GM18907 (cell line): Measurements from ENCODE around the gene NME7.
"Not testable (repeated sequence)": the region's sequence is repeated elsewhere in the genome, so short reads cannot be mapped to it uniquely, and the experiment has no call there.

ENCODE experiments used
- ATAC-seq: cut with Tn5 transposase; IDR thresholded peaks from one replicate; pipeline ENCODE4 v1.9.1; 2021; ENCODE audit warnings: mild to moderate bottlenecking, moderate library complexity; ENCODE audit not compliant: unreplicated experiment

The NME7 gene

DNA sequence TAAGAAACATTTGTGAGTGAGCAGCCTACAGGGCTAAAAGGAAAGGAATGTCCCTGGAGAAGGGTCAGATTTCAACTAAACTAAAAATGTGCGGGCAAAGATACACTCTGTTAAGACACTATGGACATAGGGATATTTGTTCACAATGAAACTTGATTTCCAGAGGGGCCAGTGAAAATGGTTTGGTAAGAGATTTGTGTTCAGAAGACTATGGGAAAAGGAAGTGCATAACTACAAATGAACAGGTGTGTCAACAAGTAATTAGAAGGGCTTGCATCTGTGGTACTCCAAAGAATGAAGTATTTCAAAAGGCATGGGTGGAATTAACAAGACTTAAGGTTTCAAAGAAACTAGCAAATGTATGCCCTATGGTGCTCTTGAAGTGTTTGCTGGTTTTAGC lies 60.4 kb downstream of the NME7 start:
- ATAC-seq = no peak

DNA sequence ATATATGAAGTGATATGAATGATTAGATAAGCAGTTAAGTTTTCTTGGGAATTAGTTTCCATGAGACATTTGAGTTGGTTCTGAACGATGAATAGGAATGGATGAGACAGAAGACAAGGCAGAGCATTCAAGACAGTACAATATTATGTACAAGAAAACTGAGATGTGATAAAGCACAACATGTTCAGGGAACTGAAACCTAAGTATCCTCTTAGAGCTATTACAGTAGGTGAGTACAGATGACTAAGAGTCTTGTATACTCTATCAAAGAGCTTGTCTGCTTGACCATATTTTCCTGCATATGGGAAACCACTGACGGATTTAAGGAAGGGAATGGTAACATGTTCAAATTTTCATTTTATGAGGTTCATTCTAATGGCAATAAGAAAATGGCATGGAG lies 61.6 kb downstream of the NME7 start:
- no peak for ATAC-seq

DNA sequence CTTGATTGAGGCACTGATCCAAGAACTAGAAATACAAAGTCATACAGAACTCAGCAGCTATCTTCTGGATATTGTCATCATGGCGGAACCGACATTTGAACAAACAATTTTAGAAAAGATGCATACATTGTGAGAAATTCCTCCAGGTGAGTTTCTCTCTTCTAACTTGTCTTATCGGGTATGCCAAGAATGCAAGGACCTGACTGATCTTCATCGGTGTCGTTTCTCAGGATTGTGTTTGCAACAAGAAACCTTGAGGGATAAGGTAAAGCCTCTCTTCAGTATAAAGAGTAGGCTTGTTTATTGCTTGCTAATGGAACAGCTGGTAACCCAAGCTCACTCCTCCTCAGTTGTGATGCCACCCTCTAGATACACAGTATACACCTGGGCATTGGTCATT lies 62.2 kb downstream of the NME7 start:
- ATAC-seq = no peak

GRCh38 chr1:169300854-169301253 lies 66.7 kb downstream of the NME7 start:
- no peak for ATAC-seq

- ATAC-seq = no peak
Measured at GRCh38 chr1:169298441-169298840, 69.2 kb downstream of the NME7 start.

DNA sequence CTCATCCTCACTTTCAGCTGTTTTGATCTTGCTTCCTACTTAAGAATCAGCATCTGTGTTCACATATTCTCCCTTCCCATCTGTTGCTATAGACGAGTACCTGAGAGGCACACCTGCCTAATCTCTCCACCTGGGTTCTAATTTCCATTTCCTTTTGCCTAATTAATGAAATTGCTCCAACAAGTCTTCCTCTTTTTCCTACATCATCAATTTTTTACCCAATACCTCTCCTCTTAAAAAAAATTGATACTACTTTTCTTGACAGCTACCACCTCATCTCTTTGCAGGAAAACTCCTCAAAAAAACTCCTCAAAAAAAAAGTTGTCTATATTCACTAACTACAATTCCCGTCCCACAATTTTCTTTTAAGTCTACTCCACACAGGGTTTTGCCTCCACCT lies 71.8 kb downstream of the NME7 start:
- no peak for ATAC-seq

- ATAC-seq = no peak
Measured at GRCh38 chr1:169295425-169295824, 72.2 kb downstream of the NME7 start.

GRCh38 chr1:169289016-169289415 lies 78.6 kb downstream of the NME7 start:
- no peak for ATAC-seq

DNA sequence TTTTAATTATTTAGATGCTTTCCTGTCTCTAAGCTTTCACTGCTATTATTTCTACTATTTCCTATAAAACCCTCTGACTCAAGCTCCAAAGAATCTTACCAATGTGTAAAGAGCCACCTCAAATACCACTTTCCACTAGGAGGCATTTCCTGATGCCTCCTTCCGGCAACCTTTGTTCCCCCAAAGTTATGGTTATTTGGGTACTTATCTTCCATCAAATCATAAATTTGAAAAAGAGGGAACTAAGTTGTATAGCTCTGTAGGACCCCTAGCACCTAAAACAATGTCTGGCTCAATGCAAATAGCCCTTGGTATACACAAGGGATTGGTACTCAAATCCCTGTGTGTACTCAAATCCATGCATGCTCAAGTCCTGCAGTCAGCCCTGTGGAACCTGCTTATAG lies 79.6 kb downstream of the NME7 start:
- ATAC-seq = no peak

GRCh38 chr1:169287280-169287679 lies 80.3 kb downstream of the NME7 start:
- ATAC-seq = no peak

GRCh38 chr1:169281562-169281961 lies 86.0 kb downstream of the NME7 start:
- ATAC-seq = not testable (repeated sequence)

DNA sequence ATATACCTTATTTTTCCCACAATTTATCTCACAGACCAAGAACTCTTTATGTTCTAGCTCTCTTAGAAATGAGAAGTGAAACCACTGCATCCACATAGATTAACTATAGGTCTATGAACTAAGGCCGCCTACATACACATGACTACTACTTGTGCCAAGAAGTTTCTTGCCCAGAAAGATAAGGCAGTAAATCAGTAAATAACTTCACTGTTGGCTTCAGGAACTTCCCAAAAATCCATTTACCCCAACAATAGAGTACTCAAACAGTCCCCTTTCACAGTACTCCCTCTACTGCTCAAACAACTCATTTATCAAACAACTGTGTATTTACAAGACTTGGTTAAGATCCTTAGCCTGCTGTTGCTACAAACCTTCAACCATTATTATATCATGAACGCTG lies 96.5 kb downstream of the NME7 start:
- ATAC-seq = peak; percentile 68

DNA sequence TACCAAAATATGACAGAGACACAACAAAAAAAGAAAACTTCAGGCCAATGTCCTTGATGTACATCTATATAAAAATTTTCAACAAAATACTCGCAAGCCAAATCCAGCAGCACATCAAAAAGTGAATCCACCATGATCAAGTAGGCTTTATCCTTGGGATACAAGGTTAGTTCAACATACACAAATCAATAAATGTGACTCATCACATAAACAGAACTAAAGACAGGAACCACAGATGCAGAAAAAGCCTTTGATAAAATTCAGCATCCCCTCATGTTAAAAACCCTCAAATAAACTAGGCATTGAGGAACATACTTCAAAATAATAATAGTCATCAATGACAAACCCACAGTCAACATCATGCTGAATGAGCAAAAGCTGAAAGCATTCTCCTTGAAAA lies 101.5 kb downstream of the NME7 start:
- ATAC-seq = no peak

- ATAC-seq = no peak
Measured at GRCh38 chr1:169263059-169263458, 104.5 kb downstream of the NME7 start.

DNA sequence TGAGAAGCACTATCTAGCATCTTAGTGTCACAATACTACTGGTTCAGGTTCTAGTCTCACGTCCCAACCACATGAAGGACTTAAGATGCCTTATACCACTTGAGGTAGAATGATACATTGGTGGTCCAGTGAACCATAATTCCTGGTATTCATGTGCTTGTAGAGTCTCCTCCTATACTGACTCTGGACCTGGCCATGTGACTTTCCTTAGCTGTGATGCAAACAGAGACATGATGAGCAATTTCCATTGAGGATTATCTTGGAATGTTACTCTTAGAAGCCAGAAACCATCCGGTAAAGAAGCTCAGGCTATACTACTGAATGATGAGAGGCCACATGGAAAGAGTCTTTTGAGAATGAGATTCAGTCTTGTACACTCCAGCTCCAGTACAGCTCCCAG lies 105.7 kb downstream of the NME7 start:
- ATAC-seq = no peak

- ATAC-seq = no peak
Measured at GRCh38 chr1:169260478-169261151, 107.0 kb downstream of the NME7 start.

DNA sequence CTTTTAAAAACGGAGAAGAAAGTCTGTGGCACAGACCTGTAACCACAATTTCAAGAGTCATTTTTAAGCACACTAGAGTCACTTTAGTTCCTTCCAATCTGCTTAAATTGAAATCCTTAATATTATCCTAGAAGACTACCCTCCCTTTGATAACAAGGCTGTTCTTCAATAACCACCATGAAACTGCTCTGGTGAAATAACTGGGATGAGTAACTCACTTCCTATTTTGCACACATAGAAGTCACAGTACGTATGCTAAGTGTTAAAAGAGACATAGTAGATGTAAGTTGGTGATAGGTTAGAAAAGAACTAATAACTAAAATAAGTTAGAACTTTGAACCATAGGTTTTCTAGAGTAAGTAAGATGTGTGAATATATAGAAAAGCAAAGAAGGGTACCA lies 107.8 kb downstream of the NME7 start:
- ATAC-seq = no peak

DNA sequence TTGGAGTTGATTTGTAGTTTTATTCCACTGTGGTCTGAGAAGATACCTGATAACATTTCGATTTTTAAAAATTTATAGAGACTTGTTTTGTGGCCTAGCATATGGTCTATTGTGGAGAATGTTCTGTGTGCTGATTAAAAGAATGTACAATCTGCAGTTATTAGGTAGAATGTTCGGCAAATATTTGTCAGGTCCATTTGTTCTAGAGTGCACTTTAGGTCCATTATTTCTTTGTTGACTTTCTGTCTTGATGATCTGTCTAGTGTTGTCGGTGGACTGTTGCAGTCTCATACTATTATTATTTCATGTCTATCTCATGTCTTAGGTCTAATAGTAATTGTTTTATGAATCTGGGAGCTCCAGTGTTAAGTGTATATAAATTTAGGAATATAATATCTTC lies 116.8 kb downstream of the NME7 start:
- no peak for ATAC-seq

DNA sequence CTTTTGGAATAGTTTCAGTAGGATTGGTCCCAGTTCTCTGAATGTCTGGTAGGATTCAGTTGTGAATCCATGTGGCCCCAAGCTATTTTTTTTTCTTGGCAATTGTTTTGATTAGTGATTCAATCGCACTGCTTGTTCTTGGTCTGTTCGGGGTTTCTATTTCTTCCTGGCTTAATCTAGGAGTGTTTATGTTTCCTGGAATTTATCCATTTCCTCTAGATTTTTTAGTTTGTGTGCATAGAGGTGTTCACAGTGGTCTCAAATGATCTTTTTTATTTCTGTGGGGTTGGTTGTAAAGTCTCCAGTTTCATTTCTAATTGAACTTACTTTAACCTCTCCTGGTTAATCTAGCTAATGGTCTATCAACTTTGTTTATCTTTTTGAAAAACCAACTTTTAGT lies 117.6 kb downstream of the NME7 start:
- no peak for ATAC-seq

- ATAC-seq = no peak
Measured at GRCh38 chr1:169249611-169250010, 118.0 kb downstream of the NME7 start.

- ATAC-seq = no peak
Measured at GRCh38 chr1:169245706-169246105, 121.9 kb downstream of the NME7 start.

- no peak for ATAC-seq
Measured at GRCh38 chr1:169240449-169241232, 127.0 kb downstream of the NME7 start.

DNA sequence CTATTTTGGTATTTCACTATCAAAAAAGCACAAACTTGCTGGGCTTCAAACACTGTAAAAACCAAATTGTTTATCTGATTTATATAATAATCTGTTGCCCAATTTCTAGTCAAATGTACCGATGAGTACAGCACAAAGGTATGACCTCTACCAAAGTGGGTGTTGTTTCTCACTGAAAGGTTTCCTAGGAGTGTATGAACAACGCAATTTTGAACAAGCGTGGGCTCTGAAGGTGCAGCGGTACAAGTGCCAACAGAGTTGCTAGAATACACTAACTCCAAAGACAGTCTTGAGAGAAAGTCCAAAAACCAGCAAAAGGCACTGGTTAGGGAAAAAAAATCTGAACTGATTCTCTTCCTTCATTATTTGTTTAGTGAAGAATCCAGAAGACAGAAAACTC lies 130.7 kb downstream of the NME7 start:
- no peak for ATAC-seq
